ENCODE measurements around the gene SCMH1.

- TF ChIP-seq CTCF (IDR thresholded peaks at IDR 0.05) (no peak), MAX (CRISPR knock-in tag; IDR thresholded peaks at IDR 0.05) (no peak), NR2C2 (CRISPR knock-in tag; IDR thresholded peaks at IDR 0.05) (no peak), ETV6 (CRISPR knock-in tag; IDR thresholded peaks at IDR 0.05) (no peak), ZNF138 (CRISPR knock-in tag; conservative IDR thresholded peaks at IDR 0.05) (no peak), AR (CRISPR knock-in tag; IDR thresholded peaks at IDR 0.05) (no peak), E2F4 (CRISPR knock-in tag; IDR thresholded peaks at IDR 0.05; ENCODE audit: borderline replicate concordance, low read depth) (no peak), TEAD1 (CRISPR knock-in tag; IDR thresholded peaks at IDR 0.05) (no peak)
These were observed 238.4 kb downstream of the SCMH1 start for GRCh38 chr1:41003640-41004220.
